Body of pancreas (tissue), 4 donors: Measurements from ENCODE around the gene CRY1. TPM values are rescaled to one million over a fixed set of nuclear protein-coding genes. Genes with fewer than 3 reads are reported as not detected.

Source experiments
- ATAC-seq: fragments of 150-250 bp; one replicate; pipeline ENCODE4 v1.9.1; 2016
- DNase-seq, 4 donors: peaks; one replicate each; pipeline ENCODE4 v3.0.0-alpha.2; 2019
- H3K27ac ChIP-seq, 4 donors: fragments of 200-600 bp; sonication (generic); 1 replicate in 3 of 4; 2 replicates in 1 of 4; pipeline versions ENCODE4 v1.5.1 to v1.6.1; 2016 to 2019; ENCODE audit warnings: mild to moderate bottlenecking in 1 of 4, mixed read lengths in 1 of 4, moderate library complexity in 1 of 4
- H3K27me3 ChIP-seq, 2 donors: fragments of 200-600 bp; sonication (generic); one replicate each; pipeline ENCODE4 v1.6.0; 2016; ENCODE audit warnings: mild to moderate bottlenecking in 1 of 2
- H3K36me3 ChIP-seq, 2 donors: fragments of 200-600 bp; sonication (generic); replicated peaks in 1 of 2; 2 replicates each; pipeline ENCODE4 v1.5.1; 2016; ENCODE audit warnings: low read depth in 2 of 2; ENCODE audit not compliant: insufficient read depth in 1 of 2
- H3K4me1 ChIP-seq: fragments of 200-600 bp; sonication (generic); one replicate; pipeline ENCODE4 v1.6.0; 2016
- H3K4me3 ChIP-seq, 2 donors: fragments of 200-600 bp; sonication (generic); 1 replicate in 1 of 2; 2 replicates in 1 of 2; pipeline ENCODE4 v1.5.1; 2016 to 2019
- H3K9me3 ChIP-seq, 3 donors: fragments of 200-600 bp; sonication (generic); 1 replicate in 2 of 3; 2 replicates in 1 of 3; pipeline ENCODE4 v1.5.1; 2016
- POLR2A ChIP-seq, 3 donors: fragments of 450-650 bp; IDR thresholded peaks; one replicate each; pipeline ENCODE4 v1.6.1; 2016; ENCODE audit warnings: antibody characterized with exemption in 3 of 3, mild to moderate bottlenecking in 2 of 3
- WGBS, 2 donors: methylation state at CpG; one replicate each; pipeline ENCODE4 v1.1.5; 2017; 5-methylcytosine and 5-hydroxymethylcytosine counted together
- intact Hi-C: fragments of 100-400 bp; cut with DNase I; formaldehyde crosslinking; loops from one replicate; pipeline ENCODE4 v1.15.1; 2023
- total RNA-seq, 2 donors: library from RNA; depleted of rRNA; stranded (reverse); fragments of >200 nt; gene quantifications; one replicate each; pipeline ENCODE4 v1.1.0, GENCODE V29; 2016
- TF ChIP-seq, protein P1 (sequence below), 7 experiments: fragments of 450-650 bp in 4 of 7; fragments of 200-600 bp in 3 of 7; sonication (generic) in 3 of 7; IDR thresholded peaks; one replicate each; pipeline ENCODE4 v1.5.1; 2016 to 2019; ENCODE audit warnings: antibody characterized with exemption in 7 of 7

CRY1 gene
- total RNA-seq, 2 donors from 2014 or later: 12.5 to 15.6 TPM

DNA sequence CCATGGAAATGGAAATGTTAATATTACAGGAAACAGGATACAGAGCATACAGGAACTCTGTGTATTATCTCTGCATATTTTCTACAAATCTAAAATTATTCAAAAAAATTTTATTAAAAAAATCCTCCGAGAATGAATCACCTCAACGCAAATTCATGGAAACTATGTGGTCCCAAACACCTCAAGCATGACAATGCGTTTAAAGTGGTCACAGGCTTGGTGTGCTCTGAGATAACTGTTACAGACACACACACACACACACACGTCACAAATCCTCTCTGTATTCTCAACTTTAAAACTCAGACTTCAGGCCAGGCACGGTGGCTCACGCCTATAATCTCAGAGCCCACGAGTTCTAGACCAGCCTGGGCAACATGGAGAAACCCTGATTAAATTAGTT, 61.1 kb downstream of the CRY1 start:
- no peaks in the 10 kb centered on the region for H3K27me3 ChIP-seq
- peaks cover 40% of the 10 kb centered on the region for H3K4me1 ChIP-seq
- no peak overlapping the region for H3K27ac ChIP-seq
- H3K4me3 ChIP-seq: no peak overlapping the region
- intact Hi-C loops: no loop called here
- ATAC-seq (no peak), DNase-seq (no peak)
- TF ChIP-seq POLR2A (IDR thresholded peaks at IDR 0.05): no peak
- TF ChIP-seq, protein P1, sequence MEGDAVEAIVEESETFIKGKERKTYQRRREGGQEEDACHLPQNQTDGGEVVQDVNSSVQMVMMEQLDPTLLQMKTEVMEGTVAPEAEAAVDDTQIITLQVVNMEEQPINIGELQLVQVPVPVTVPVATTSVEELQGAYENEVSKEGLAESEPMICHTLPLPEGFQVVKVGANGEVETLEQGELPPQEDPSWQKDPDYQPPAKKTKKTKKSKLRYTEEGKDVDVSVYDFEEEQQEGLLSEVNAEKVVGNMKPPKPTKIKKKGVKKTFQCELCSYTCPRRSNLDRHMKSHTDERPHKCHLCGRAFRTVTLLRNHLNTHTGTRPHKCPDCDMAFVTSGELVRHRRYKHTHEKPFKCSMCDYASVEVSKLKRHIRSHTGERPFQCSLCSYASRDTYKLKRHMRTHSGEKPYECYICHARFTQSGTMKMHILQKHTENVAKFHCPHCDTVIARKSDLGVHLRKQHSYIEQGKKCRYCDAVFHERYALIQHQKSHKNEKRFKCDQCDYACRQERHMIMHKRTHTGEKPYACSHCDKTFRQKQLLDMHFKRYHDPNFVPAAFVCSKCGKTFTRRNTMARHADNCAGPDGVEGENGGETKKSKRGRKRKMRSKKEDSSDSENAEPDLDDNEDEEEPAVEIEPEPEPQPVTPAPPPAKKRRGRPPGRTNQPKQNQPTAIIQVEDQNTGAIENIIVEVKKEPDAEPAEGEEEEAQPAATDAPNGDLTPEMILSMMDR (IDR thresholded peaks at IDR 0.05): no peak
- no peaks in the 10 kb centered on the region for H3K36me3 ChIP-seq
- H3K9me3 ChIP-seq: no peaks in the 10 kb centered on the region
- WGBS, 2 donors: 85% methylated on average over 7 of the region's 7 CpGs

DNA sequence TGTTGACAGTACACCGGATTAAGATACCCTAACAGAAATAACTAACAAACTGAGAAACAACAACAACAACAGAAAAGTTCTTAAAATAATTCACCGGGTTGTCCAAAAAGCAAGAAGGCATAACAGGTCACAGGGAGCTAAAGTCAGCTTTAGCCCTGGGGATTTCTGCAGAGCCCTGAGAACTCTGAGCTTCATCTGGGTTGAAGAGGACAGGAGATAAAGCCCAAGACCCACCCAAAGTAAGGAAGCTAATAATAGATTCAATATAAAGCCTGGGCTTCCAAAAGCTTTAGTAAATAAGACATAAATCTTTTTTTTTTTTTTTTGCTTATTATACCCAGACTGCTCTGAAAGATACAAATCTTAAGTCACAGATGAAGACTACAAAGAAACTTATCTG, 62.3 kb downstream of the CRY1 start:
- DNase-seq (no peak), ATAC-seq (no peak)
- TF ChIP-seq, protein P1 (IDR thresholded peaks at IDR 0.05): no peak
- TF ChIP-seq POLR2A (IDR thresholded peaks at IDR 0.05): no peak
- Histone ChIP-seq H3K27ac (peak overlapping the region in 2 of 4 donors; percentile 15 to 16), H3K36me3 (no peaks in the 10 kb centered on the region), H3K9me3 (no peaks in the 10 kb centered on the region), H3K27me3 (no peaks in the 10 kb centered on the region), H3K4me3 (no peak overlapping the region), H3K4me1 (peaks cover 52% of the 10 kb centered on the region)
- 37 to 49% methylated on average over 2 of the region's 2 CpGs for WGBS, 2 donors
- intact Hi-C loops: no loop called here

DNA sequence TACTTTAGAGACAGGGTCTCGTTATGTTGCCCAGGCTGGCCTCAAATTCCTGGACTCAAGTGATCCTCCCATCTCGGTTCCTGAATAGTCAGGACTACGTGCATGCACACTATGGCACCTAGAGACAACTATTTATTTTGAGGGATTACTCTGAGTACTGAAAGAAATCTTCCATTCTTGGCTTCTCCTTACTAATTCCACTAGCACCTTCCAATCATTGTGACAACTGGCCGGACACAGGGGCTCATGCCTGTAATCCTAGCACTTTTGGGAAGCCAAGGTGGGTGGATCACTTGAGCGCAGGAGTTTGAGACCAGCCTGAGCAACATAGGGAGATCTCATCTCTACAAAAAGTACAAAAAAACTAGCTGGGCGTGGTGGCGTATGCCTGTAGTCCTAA, 64.3 kb downstream of the CRY1 start:
- Histone ChIP-seq H3K27me3 (no peaks in the 10 kb centered on the region), H3K36me3 (no peaks in the 10 kb centered on the region), H3K4me3 (no peak overlapping the region), H3K4me1 (peaks cover 58% of the 10 kb centered on the region), H3K9me3 (no peaks in the 10 kb centered on the region), H3K27ac (peak overlapping the region in 3 of 4 donors; percentile 25 to 96 (median 95))
- intact Hi-C loops: no loop called here
- TF ChIP-seq, protein P1 (IDR thresholded peaks at IDR 0.05): no peak
- no peak for TF ChIP-seq POLR2A (IDR thresholded peaks at IDR 0.05)
- DNase-seq (no peak), ATAC-seq (no peak)
- 78 to 85% methylated on average over 7 of the region's 7 CpGs for WGBS, 2 donors

DNA sequence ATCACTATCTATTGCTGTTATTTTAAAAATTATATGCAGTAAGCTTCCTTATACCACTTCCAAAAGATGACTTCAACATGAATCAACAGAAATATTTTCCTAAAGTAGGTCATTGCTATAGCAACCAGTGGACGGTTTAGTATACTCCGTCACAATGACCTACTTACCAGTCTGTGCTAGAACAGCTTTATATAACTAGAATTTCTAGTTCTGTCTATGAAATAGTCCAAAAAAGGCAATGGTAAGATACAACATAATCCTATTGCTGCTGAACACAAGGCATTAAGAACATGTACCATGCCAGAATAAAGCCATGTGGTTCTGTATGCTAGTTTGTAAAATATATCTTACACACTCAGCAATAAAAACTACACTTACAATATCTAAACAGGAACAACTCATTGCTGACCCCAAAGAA, 65.7 kb downstream of the CRY1 start:
- intact Hi-C loops: no loop called here
- Histone ChIP-seq H3K36me3 (no peaks in the 10 kb centered on the region), H3K27ac (peak overlapping the region; percentile 78 to 96 (median 92)), H3K4me1 (peaks cover 58% of the 10 kb centered on the region), H3K9me3 (no peaks in the 10 kb centered on the region), H3K27me3 (no peaks in the 10 kb centered on the region), H3K4me3 (no peak overlapping the region)
- DNase-seq (peak in 3 of 4 donors; percentile 28 to 84 (median 61)), ATAC-seq (peak; percentile 98)
- TF ChIP-seq POLR2A (IDR thresholded peaks at IDR 0.05): peak in 2 of 3 donors; percentile 68 to 70
- TF ChIP-seq, protein P1 (IDR thresholded peaks at IDR 0.05): no peak
- 2 to 11% methylated on average over 2 of the region's 2 CpGs for WGBS, 2 donors
